Renal cortical epithelial cell (primary cell): ENCODE results near the gene LIN7A. TPM values are rescaled to one million over a fixed set of nuclear protein-coding genes. Genes with fewer than 3 reads are reported as not detected.

Experiments used
- DNase-seq: peaks from one replicate; pipeline ENCODE4 v3.0.0-alpha.2; 2011; ENCODE audit warnings: low read depth
- total RNA-seq: library from RNA; depleted of rRNA; stranded (reverse); fragments of >200 nt; gene quantifications from 2 replicates; pipeline ENCODE4 v1.2.3, GENCODE V29; 2014

Gene LIN7A, protein sequence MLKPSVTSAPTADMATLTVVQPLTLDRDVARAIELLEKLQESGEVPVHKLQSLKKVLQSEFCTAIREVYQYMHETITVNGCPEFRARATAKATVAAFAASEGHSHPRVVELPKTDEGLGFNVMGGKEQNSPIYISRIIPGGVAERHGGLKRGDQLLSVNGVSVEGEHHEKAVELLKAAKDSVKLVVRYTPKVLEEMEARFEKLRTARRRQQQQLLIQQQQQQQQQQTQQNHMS
- total RNA-seq = 3.3 and 11.2 TPM in 2 replicates

DNA sequence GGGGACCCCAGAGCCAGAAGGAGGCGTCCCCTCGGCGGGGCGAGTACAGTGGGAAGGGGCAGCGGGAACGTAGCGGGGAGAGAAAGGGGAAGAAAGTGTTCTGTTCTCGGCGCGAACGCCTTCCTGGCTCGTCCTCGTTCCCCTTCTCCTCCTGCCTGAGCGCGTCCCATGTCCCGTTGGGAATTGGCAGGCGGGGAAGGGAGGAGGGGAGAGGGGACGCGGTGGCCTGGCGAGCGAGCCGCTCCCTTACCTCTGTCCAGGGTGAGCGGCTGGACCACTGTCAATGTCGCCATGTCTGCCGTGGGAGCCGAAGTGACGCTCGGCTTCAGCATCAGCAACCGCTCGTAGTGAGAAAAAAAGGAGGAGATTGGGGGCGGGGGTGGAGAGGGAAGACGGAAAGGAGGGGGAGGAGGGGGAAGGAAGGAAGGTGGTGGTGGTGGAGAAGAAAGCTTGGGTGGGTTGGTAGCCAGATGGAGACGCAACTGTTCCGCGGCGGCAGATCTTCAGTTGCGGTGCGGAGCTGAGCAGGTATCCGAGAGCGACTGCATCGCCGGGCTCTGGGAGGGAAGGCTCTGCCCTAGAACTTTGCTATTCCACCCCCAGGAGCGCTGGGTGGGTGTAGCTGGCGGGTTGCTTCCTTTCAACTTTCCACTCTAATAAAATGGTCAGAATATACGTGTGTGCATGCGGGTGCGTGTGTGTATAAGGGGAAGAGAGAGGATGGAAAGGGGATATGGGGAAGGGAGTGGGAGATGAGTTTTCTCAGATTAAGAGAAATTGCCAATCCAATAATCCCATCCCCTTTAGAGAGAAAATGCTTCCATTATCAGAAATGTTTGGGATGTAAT lies at the start of gene LIN7A:
Gene LIN7A (minus strand): TSS at position 544 of the 848 bp plus-strand sequence. CDS start 212 bp downstream, at position 332.
- DNase-seq = no peak

- no peak for DNase-seq
Measured at GRCh38 chr12:80986224-80986623, 48.5 kb upstream of the LIN7A start.

- DNase-seq = peak; percentile 15
Measured at GRCh38 chr12:80979816-80980215, 42.1 kb upstream of the LIN7A start.

GRCh38 chr12:80979251-80979650 lies 41.5 kb upstream of the LIN7A start:
- DNase-seq = no peak

- no peak for DNase-seq
Measured at GRCh38 chr12:80977346-80977745, 39.6 kb upstream of the LIN7A start.

- no peak for DNase-seq
Measured at GRCh38 chr12:80968326-80968725, 30.6 kb upstream of the LIN7A start.

DNA sequence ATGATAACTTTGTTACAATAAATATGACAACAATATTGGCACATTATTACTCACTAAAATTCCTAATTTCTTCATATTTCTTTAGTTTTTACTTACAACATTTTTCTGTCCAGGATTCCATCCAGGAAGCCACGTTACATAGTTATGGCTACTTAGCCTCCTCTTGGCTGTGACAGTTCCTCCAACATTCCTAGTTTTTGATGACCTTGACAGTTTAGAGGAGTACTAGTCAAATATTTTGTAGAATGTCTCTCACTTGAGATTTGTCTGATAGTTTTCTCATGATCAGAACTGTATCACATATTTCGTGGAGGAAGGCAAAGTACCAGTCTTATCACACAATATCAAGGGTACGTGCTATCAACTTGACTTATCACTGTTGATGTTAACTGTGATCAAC lies 29.8 kb upstream of the LIN7A start:
- DNase-seq = no peak

- DNase-seq = no peak
Measured at GRCh38 chr12:80966001-80966400, 28.3 kb upstream of the LIN7A start.

DNA sequence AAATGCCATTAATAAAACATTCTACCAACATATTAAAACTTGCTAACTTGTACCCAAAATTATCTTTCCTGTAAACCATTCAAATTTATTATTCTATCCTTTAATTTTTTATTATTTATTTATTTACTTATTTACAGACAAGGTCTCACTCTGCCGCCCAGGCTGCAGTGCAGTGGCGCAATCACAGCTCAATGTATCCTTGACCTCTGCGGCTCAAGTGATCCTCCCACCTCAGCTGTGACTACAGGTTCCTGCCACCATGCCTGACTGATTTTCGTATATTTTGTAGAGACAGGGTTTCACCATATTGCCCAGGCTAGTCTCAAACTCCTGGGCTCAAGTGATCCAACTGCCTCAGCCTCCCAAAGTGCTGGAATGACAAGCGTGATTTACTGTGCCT lies 20.4 kb upstream of the LIN7A start:
- DNase-seq = no peak

DNA sequence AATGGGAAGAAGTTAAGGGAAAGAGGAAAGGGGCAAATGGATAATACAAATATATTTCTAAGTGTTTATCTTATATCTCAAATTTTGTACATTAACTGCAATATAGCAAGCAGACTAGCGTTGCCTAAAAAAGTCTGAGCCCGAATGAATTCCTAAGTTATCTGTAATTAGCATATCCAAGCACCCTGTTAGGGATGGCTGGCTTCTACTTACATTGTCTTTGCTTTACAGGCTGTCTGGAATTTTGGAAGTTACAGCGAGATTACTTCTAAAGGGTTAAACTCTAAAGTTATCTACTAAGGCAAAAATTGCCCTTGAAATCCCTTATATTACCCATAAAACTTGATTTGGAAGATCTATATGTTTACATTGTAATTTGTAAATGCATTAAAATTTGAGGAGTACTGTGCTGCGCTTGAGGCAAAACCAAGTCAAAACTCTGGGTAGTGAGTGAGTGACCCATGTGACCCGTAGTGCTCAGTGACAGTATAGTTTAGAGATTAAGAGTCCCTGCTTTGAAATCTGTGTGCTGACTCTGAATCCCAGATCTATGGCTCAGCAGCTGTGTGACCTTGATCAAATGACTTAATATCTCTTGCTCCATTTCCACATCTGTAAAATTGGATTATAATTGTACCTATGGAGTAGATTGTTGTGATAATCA lies 17.3 kb upstream of the LIN7A start:
- no peak for DNase-seq

- no peak for DNase-seq
Measured at GRCh38 chr12:80952443-80952842, 14.7 kb upstream of the LIN7A start.

DNA sequence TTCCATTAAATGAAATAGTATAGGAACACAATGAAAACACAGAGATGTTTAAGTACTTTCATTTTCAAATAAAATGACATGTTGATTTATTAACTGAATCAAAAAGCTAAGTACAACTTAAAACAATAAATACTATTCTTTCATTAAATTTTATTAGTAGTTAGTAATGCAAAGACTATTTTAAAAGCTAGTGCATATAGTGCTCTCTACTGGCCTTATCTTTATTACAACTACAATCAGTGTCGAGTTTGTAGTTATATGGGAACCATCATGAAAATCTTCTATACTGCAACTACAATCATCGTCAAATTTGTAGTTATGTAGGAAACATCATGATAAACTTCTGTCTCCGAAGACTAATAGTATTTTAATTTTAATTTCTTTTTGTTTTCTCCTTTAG lies 8.9 kb upstream of the LIN7A start:
- DNase-seq = peak; percentile 19

- DNase-seq = no peak
Measured at GRCh38 chr12:80943338-80943737, 5.6 kb upstream of the LIN7A start.

- peak; percentile 76 for DNase-seq
Measured at GRCh38 chr12:80941916-80942315, 4.2 kb upstream of the LIN7A start.

DNA sequence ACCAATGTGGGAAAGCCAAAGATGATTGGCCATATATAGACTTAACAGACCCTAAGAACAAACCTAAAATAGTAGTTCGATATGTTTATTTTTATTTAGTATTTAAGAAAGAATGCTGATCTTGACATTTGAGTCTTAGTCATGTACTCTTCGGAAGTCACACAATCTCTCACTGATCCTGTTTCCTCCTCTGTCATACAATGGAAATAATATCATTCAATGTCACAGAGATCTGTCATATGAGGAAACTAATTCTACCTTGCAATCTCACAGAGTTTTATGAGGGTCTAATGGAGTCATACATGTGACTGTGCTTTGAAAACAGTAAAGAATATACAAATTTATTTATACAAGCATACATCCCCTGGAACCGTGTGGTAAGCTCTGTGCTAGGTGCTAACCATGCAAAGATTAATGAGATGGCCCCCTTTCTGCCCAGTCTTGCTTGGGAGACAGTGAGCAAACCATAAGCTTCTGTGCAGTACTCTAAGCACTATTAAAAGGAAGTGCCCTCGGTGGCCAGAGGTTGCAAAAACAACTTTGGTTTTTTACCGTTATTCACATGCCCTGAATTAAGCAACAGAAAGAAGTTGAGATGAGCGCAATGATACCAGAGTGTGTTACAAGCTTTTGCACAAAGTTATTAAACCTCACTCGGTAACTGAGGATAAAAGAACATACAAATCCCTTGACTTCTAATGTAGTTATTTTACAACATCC lies 1.7 kb upstream of the LIN7A start:
- DNase-seq = peak; percentile 46

DNA sequence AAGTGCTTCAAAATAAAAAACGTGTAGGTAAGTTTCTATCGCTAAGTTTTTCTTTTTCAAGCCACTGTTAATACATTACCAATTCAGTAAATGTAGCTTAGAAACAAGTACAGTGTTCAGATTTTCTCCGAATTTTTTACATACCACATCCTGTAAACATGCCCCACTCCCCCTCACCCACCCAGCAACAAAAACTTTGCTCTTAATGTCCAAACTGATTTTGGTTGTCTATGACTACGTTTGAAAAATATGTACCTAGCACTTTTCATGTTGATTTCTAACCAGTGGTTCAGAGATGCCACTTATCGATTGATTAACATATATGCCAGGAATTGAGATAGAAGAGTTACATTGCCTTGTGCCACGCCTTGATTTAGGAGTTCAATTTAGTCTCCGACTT lies 663 bp upstream of the LIN7A start:
- peak; percentile 71 for DNase-seq

DNA sequence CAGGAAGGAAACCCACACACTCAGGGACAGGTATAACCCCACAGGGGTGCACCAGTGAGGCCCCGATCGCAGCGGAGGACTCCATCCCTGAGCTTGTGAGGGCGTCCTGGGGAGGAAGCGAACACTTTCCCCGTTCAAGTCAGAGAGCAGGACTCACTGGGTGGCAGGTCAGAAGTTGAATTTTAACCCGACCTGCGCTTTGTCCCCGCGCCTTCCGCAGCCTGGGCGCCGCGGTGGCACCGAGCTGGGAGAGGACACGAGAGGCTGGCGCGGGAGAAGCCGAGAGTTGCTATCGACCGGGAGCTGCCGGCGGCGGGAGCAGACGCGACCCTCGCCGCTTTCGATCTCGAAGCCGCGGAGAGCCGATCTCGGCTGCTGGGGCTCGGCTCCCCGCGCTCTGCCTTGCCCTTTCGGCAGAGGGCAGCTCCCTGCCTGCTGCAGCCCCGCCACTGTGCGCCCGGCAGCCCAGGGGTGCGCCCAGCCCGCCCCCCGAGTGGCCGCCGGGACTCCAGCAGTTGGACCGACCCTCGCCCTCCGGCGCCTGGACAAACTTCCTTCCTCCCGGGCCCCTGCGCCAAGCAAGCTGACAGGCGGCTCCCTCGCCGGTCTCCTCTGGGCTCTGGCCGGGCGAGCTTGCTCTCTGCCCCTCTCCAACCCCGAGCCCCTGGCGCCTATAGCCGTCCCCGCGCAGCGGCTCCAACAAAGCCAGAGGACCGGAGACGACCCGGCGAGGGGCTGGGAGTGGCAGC lies 918 bp downstream of the LIN7A start:
- peak; percentile 19 for DNase-seq

DNA sequence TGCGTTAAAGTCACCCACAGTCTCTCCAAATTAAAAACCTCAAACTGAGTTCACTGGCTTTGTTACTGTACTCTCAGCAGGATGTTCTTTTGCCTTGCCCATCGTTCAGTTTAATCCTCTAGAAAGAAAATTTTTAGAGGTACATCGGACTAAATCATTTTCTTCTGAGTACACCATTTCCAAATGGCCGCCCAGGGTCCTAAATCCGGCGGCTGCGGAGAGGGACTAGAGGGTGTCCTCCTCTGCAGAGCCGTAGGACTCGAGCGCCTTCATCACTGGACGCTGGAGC lies 1.4 kb downstream of the LIN7A start:
- no peak for DNase-seq

GRCh38 chr12:80935111-80935510 lies 2.6 kb downstream of the LIN7A start:
- no peak for DNase-seq

DNA sequence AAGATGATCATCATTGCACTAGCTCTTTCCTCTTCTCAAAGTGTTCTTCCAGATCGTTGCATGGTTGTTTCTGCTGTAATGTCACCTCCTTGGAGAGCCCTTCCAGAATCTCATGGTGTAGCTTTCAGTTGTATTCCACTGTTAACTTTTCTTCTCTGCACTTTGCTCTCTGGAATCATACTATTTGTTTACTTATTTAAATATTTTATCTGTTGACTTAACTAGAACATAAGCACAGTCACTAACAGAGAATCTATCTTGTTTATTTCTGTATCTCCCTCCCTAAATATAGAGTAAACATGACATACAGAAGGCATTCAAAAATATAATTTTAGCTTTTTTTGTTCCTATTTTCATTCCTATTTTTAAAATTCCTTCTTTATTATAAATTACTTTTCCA lies 11.8 kb downstream of the LIN7A start:
- DNase-seq = no peak

- DNase-seq = no peak
Measured at GRCh38 chr12:80925237-80925636, 12.5 kb downstream of the LIN7A start.

GRCh38 chr12:80924437-80924836 lies 13.3 kb downstream of the LIN7A start:
- DNase-seq = no peak
